GM18507 (cell line): ENCODE measurements around the gene APOBEC3B.
"Not testable (repeated sequence)": the region's sequence is repeated elsewhere in the genome, so short reads cannot be mapped to it uniquely, and the experiment has no call there.

Source experiments
- DNase-seq: peaks from one replicate; pipeline ENCODE4 v3.0.0; 2011; ENCODE audit warnings: low read depth; ENCODE audit not compliant: insufficient read length; ENCODE audit errors: extremely low spot score
- FAIRE-seq: peaks from 2 replicates; lab custom pipeline; 2011; peaks lifted over from hg19 to GRCh38; lab: Jason Lieb, UNC

The APOBEC3B gene

GRCh38 chr22:39021552-39022250, 39.6 kb downstream of the APOBEC3B start:
- no peak for DNase-seq

GRCh38 chr22:39024519-39025308, 42.6 kb downstream of the APOBEC3B start:
- no peak for FAIRE-seq
- no peak for DNase-seq

More at GRCh38 chr22:39021552-39022250, 39.6 kb downstream of the APOBEC3B start:
- FAIRE-seq: peak; percentile 47

GRCh38 chr22:39026509-39027150, 44.5 kb downstream of the APOBEC3B start:
- no peak for FAIRE-seq
- no peak for DNase-seq

GRCh38 chr22:39027717-39028116, 45.6 kb downstream of the APOBEC3B start:
- no peak for FAIRE-seq
- DNase-seq: no peak

- no peak for DNase-seq
These were observed 46.1 kb downstream of the APOBEC3B start for GRCh38 chr22:39028281-39028680.

GRCh38 chr22:39029227-39029626, 47.1 kb downstream of the APOBEC3B start:
- FAIRE-seq (no peak), DNase-seq (no peak)

More at GRCh38 chr22:39028281-39028680, 46.1 kb downstream of the APOBEC3B start:
- no peak for FAIRE-seq

- DNase-seq: no peak
- no peak for FAIRE-seq
These were observed 48.6 kb downstream of the APOBEC3B start for GRCh38 chr22:39030705-39031104.

- DNase-seq: not testable (repeated sequence)
These were observed 49.5 kb downstream of the APOBEC3B start for GRCh38 chr22:39031434-39032295.

GRCh38 chr22:39037071-39037470, 54.9 kb downstream of the APOBEC3B start:
- not testable (repeated sequence) for DNase-seq, FAIRE-seq

More at GRCh38 chr22:39031434-39032295, 49.5 kb downstream of the APOBEC3B start:
- not testable (repeated sequence) for FAIRE-seq

GRCh38 chr22:39039306-39040126, 57.4 kb downstream of the APOBEC3B start:
- DNase-seq: no peak
- peak; percentile 5 for FAIRE-seq

- not testable (repeated sequence) for DNase-seq, FAIRE-seq
These were observed 58.0 kb downstream of the APOBEC3B start for GRCh38 chr22:39040155-39040537.

- FAIRE-seq: peak; percentile 97
- not testable (repeated sequence) for DNase-seq
These were observed 58.6 kb downstream of the APOBEC3B start, which contains the start of gene APOBEC3F for GRCh38 chr22:39040538-39041296. APOBEC3F (plus strand) TSS chr22:39040864; CDS start chr22:39040961, 97 bp downstream.

- FAIRE-seq (no peak), DNase-seq (no peak)
These were observed 59.8 kb downstream of the APOBEC3B start for GRCh38 chr22:39041908-39042307.
